ENCODE results near the gene SIAH2.

DNA sequence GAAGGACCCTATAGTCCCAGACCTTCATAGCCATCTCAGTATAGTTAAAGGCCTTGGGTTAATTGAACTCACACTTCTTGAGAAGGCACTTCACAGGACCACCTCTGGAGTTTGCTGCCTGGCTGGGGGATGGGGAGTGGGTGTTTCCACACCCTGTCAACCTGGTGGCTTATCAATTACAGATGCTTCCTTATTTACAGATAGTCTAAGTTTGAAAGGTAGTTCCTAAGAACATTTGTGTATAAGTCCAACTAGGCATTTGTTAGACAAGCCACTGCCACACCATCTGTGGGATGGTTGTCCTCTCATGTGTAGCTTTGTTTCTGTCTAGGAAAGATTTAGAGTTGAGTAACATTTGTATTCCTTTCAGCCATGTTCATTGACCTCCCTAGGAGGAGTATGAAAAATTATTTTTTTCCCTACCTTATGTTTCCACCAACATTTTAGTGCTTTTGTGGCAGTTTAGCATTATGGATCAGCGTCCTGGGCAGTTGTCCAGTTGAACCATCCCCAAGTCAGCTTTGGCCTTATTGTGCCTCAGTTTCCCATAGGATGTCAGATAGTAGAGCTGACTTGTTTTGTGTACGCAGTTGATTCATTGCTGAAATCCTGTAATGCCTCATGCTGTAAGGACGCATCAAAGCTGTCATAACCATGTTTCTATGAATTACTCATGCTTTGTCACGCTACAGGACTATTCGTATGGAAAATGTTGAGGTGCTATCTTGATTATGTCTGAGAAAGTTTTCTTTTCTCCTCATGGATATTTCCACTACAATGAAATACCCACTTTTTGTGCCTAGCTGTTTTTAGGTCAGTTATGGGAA lies 21.2 kb upstream of the SIAH2 start:
- TF ChIP-seq, protein P1, sequence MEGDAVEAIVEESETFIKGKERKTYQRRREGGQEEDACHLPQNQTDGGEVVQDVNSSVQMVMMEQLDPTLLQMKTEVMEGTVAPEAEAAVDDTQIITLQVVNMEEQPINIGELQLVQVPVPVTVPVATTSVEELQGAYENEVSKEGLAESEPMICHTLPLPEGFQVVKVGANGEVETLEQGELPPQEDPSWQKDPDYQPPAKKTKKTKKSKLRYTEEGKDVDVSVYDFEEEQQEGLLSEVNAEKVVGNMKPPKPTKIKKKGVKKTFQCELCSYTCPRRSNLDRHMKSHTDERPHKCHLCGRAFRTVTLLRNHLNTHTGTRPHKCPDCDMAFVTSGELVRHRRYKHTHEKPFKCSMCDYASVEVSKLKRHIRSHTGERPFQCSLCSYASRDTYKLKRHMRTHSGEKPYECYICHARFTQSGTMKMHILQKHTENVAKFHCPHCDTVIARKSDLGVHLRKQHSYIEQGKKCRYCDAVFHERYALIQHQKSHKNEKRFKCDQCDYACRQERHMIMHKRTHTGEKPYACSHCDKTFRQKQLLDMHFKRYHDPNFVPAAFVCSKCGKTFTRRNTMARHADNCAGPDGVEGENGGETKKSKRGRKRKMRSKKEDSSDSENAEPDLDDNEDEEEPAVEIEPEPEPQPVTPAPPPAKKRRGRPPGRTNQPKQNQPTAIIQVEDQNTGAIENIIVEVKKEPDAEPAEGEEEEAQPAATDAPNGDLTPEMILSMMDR (IDR thresholded peaks at IDR 0.05; ENCODE audit: poor library complexity), result no peak
- TF ChIP-seq EZH2 (IDR thresholded peaks at IDR 0.05; ENCODE audit: borderline replicate concordance) (no peak), EZH2phosphoT487 (IDR thresholded peaks at IDR 0.05; ENCODE audit: low read depth, severe bottlenecking, unreplicated experiment) (no peak)
